Activated CD4-positive, alpha-beta T cell treated with anti-CD3 and anti-CD28 coated beads, Interleukin-2, amount 50 U/mL, for 48 hours (primary cell): ENCODE data around the gene CELF4.
A peak's percentile ranks its signal among the peaks of the same experiment; 100 is the strongest.

ENCODE experiments used
- DNase-seq, 2 experiments: peaks; one replicate each; pipeline ENCODE4 v3.0.0-alpha.2; 2020

CELF4 gene

GRCh38 chr18:37339701-37340215 lies 225.8 kb downstream of the CELF4 start:
- DNase-seq, result no peak

- DNase-seq, result no peak
Observed at GRCh38 chr18:37336568-37337285, 228.9 kb downstream of the CELF4 start.

GRCh38 chr18:37335409-37335736 lies 230.2 kb downstream of the CELF4 start:
- no peak for DNase-seq

- no peak for DNase-seq
Observed at GRCh38 chr18:37334631-37335408, 230.8 kb downstream of the CELF4 start.

GRCh38 chr18:37332628-37333420 lies 232.8 kb downstream of the CELF4 start:
- no peak for DNase-seq

- no peak for DNase-seq
Observed at GRCh38 chr18:37332219-37332618, 233.4 kb downstream of the CELF4 start.

- DNase-seq, result no peak
Observed at GRCh38 chr18:37330173-37330572, 235.4 kb downstream of the CELF4 start.

- DNase-seq, result no peak
Observed at GRCh38 chr18:37328946-37329719, 236.5 kb downstream of the CELF4 start.

- DNase-seq, result no peak
Observed at GRCh38 chr18:37327063-37327577, 238.5 kb downstream of the CELF4 start.

- peak; percentile 16 to 24 for DNase-seq
Observed at GRCh38 chr18:37322492-37323035, 243.0 kb downstream of the CELF4 start.

- DNase-seq, result no peak
Observed at GRCh38 chr18:37321582-37322491, 243.8 kb downstream of the CELF4 start.

- no peak for DNase-seq
Observed at GRCh38 chr18:37320317-37320716, 245.3 kb downstream of the CELF4 start.

GRCh38 chr18:37318360-37319355 lies 246.9 kb downstream of the CELF4 start:
- no peak for DNase-seq

- no peak for DNase-seq
Observed at GRCh38 chr18:37317486-37317885, 248.1 kb downstream of the CELF4 start.

GRCh38 chr18:37316468-37316867 lies 249.1 kb downstream of the CELF4 start:
- DNase-seq, result no peak

- DNase-seq, result no peak
Observed at GRCh38 chr18:37315935-37316334, 249.7 kb downstream of the CELF4 start.

- no peak for DNase-seq
Observed at GRCh38 chr18:37314534-37314933, 251.1 kb downstream of the CELF4 start.

GRCh38 chr18:37313624-37314023 lies 252.0 kb downstream of the CELF4 start:
- no peak for DNase-seq

GRCh38 chr18:37309861-37310260 lies 255.7 kb downstream of the CELF4 start:
- no peak for DNase-seq

- no peak for DNase-seq
Observed at GRCh38 chr18:37309059-37309458, 256.5 kb downstream of the CELF4 start.
